Endothelial cell (in vitro differentiated cells): ENCODE results near the gene CGNL1. TPM values are rescaled to one million over a fixed set of nuclear protein-coding genes. Genes with fewer than 3 reads are reported as not detected.
A peak's percentile ranks its signal among the peaks of the same experiment; 100 is the strongest.

Source experiments
- DNase-seq: peaks from one replicate; pipeline ENCODE4 v3.0.0; 2021; ENCODE audit warnings: low spot score
- H3K27ac Mint-ChIP-seq: one replicate; pipeline ENCODE4 v1.8.0; 2021; ENCODE audit warnings: mixed read lengths, inconsistent platforms; ENCODE audit not compliant: unreplicated experiment
- H3K27me3 Mint-ChIP-seq: one replicate; pipeline ENCODE4 v1.8.0; 2021; ENCODE audit warnings: mild to moderate bottlenecking, moderate library complexity, mixed read lengths, inconsistent platforms; ENCODE audit not compliant: unreplicated experiment
- H3K36me3 Mint-ChIP-seq: one replicate; pipeline ENCODE4 v1.8.0; 2021; ENCODE audit warnings: mild to moderate bottlenecking, low read depth, mixed read lengths, inconsistent platforms; ENCODE audit not compliant: unreplicated experiment
- H3K4me1 Mint-ChIP-seq: one replicate; pipeline ENCODE4 v1.8.0; 2021; ENCODE audit warnings: mild to moderate bottlenecking, mixed read lengths, inconsistent platforms; ENCODE audit not compliant: unreplicated experiment
- H3K4me3 Mint-ChIP-seq: one replicate; pipeline ENCODE4 v1.8.0; 2021; ENCODE audit warnings: mild to moderate bottlenecking, mixed read lengths, inconsistent platforms; ENCODE audit not compliant: unreplicated experiment
- H3K9me3 Mint-ChIP-seq: one replicate; pipeline ENCODE4 v1.8.0; 2021; ENCODE audit warnings: mixed read lengths, inconsistent platforms; ENCODE audit not compliant: unreplicated experiment
- total RNA-seq: library from RNA; stranded (reverse); fragmentation: NEBNext Ultra II Directional; extraction: Animal tissue kit (Norgen Biotek cat#: 25700); gene quantifications from one replicate; pipeline ENCODE4 v1.2.1, GENCODE V29; 2021; ENCODE audit not compliant: unreplicated experiment
- TF ChIP-seq, protein P1 (sequence below): fragments of 200-600 bp; sonication (generic); IDR thresholded peaks from one replicate; pipeline ENCODE4 v1.5.0; 2021; ENCODE audit warnings: antibody characterized with exemption; ENCODE audit not compliant: unreplicated experiment

CGNL1 gene
- total RNA-seq, 1 donor from 2014 or later, result 238 TPM

- Mint-ChIP-seq H3K36me3 (peaks cover 24% of the 10 kb centered on the region), H3K4me1 (peaks cover 64% of the 10 kb centered on the region), H3K4me3 (peak overlapping the region; percentile 31), H3K9me3 (no peaks in the 10 kb centered on the region), H3K27ac (no peak overlapping the region), H3K27me3 (peaks cover 5% of the 10 kb centered on the region)
- no peak for DNase-seq
- TF ChIP-seq, protein P1, sequence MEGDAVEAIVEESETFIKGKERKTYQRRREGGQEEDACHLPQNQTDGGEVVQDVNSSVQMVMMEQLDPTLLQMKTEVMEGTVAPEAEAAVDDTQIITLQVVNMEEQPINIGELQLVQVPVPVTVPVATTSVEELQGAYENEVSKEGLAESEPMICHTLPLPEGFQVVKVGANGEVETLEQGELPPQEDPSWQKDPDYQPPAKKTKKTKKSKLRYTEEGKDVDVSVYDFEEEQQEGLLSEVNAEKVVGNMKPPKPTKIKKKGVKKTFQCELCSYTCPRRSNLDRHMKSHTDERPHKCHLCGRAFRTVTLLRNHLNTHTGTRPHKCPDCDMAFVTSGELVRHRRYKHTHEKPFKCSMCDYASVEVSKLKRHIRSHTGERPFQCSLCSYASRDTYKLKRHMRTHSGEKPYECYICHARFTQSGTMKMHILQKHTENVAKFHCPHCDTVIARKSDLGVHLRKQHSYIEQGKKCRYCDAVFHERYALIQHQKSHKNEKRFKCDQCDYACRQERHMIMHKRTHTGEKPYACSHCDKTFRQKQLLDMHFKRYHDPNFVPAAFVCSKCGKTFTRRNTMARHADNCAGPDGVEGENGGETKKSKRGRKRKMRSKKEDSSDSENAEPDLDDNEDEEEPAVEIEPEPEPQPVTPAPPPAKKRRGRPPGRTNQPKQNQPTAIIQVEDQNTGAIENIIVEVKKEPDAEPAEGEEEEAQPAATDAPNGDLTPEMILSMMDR, result no peak
Observed at GRCh38 chr15:57595011-57595866, 218.9 kb downstream of the CGNL1 start.

GRCh38 chr15:57596301-57596855 lies 220.1 kb downstream of the CGNL1 start:
- peaks cover 24% of the 10 kb centered on the region for H3K36me3 Mint-ChIP-seq
- DNase-seq, result no peak
- no peaks in the 10 kb centered on the region for H3K9me3 Mint-ChIP-seq
- H3K4me1 Mint-ChIP-seq, result peaks cover 57% of the 10 kb centered on the region
- peaks cover 4% of the 10 kb centered on the region for H3K27me3 Mint-ChIP-seq
- H3K4me3 Mint-ChIP-seq, result peak overlapping the region; percentile 66
- TF ChIP-seq, protein P1, result no peak
- H3K27ac Mint-ChIP-seq, result no peak overlapping the region

DNA sequence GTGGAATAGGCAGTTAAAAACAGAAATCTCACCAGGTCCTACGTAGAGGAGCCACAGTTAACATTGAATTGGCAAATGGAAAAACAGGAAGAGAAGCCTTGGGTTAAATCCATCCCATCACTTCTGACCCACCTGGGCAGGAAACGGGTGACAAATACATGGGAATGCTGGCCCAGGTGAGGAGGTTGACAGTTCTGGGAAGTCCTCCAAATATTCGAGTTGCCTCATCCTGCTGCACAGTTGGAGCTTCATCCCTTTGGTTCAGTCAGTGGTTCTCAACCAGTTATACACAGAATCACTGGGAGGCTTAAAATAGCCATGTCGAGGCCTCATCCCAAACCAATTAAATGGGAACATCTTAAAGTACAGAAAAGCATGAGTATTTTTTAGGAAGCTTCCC lies 220.7 kb downstream of the CGNL1 start:
- DNase-seq, result no peak
- peak overlapping the region; percentile 66 for H3K4me3 Mint-ChIP-seq

GRCh38 chr15:57597431-57597830 lies 221.1 kb downstream of the CGNL1 start:
- Mint-ChIP-seq H3K36me3 (peaks cover 24% of the 10 kb centered on the region), H3K9me3 (no peaks in the 10 kb centered on the region), H3K27me3 (peaks cover 4% of the 10 kb centered on the region), H3K27ac (no peak overlapping the region), H3K4me3 (no peak overlapping the region), H3K4me1 (peaks cover 56% of the 10 kb centered on the region)
- TF ChIP-seq, protein P1, result no peak
- DNase-seq, result no peak

More for the DNA sequence above, 220.7 kb downstream of the CGNL1 start:
- Mint-ChIP-seq H3K36me3 (peaks cover 24% of the 10 kb centered on the region), H3K27ac (no peak overlapping the region), H3K9me3 (no peaks in the 10 kb centered on the region), H3K27me3 (peaks cover 4% of the 10 kb centered on the region), H3K4me1 (peaks cover 56% of the 10 kb centered on the region)
- TF ChIP-seq, protein P1, result no peak

DNA sequence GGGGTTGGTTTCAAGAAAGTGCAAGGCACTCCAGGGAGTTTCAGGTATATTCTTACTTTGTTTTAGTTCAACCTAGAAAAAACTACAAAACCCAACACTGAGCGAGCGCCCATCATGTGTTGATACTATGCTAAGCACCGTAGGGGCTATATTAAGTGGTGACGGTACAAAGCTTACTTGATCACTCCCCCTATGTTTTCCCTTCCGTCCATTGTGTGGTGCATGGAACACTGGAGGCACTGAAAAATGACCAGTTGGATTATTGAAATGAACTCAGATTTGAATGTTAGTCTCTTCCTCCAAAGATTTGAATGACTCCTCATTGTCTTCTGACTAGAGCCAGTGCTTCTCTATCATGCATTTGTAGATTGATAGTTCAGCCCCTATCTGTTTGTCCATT lies 222.0 kb downstream of the CGNL1 start:
- Mint-ChIP-seq H3K9me3 (no peaks in the 10 kb centered on the region), H3K4me3 (peak overlapping the region; percentile 69), H3K27ac (no peak overlapping the region), H3K4me1 (peaks cover 52% of the 10 kb centered on the region), H3K36me3 (peaks cover 24% of the 10 kb centered on the region), H3K27me3 (peaks cover 4% of the 10 kb centered on the region)
- no peak for DNase-seq
- TF ChIP-seq, protein P1, result no peak
